Globus pallidus (tissue), 1 donor: ENCODE results near the gene PTGIS.
"Not testable (repeated sequence)": the region's sequence is repeated elsewhere in the genome, so short reads cannot be mapped to it uniquely, and the experiment has no call there.

Source experiments
- DNase-seq: peaks from one replicate; pipeline ENCODE4 v3.0.0-alpha.2; 2015; ENCODE audit warnings: low spot score

PTGIS gene

DNA sequence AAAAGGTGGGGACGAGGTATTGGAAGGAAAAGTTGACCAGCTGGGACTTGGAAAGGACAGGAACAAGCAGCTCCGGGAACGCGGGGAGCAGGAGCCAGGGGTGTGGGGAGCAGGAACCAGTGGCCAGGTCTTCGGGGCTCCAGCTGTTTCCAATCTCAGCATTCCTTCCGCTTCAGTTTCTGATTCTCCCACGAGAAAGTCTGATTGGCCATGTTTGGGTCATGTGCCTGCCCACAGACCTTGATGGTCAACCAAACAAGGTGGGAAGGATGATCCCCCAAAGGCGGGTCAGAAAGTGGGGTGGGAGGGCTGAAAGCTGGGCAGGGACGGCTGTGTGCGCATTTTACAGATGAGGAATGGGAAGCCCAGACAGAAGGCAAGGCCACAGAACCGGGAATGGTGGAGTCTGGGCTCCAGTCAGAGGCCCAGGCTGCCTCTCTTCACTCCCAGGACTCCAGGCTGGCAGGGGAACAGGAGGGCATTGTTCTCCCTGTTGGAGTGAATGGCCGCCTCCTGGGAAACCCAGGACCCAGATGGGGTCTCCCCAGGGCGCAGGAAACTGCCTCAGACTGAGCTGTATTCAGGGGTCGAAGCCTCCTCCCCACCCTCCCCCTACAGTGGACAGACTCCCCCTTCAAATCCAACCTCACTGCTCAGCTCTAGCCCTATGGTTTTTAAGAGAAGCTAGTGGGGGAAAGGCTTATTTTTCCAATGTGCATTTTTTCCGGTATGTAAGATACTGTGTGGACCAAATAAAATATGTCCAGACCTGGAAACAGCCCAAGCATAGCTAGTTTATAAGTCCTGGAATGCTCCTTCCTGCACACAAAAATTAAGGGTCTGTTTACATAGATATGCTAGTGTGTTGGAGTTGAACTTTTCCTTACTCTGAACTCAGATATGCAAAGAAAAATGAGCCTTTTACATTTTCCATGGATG is 12.2 kb upstream of the PTGIS start:
- DNase-seq: no peak

- DNase-seq: no peak
Observed at GRCh38 chr20:49579195-49579594, 11.3 kb upstream of the PTGIS start.

- no peak for DNase-seq
Observed at GRCh38 chr20:49578436-49578835, 10.5 kb upstream of the PTGIS start.

DNA sequence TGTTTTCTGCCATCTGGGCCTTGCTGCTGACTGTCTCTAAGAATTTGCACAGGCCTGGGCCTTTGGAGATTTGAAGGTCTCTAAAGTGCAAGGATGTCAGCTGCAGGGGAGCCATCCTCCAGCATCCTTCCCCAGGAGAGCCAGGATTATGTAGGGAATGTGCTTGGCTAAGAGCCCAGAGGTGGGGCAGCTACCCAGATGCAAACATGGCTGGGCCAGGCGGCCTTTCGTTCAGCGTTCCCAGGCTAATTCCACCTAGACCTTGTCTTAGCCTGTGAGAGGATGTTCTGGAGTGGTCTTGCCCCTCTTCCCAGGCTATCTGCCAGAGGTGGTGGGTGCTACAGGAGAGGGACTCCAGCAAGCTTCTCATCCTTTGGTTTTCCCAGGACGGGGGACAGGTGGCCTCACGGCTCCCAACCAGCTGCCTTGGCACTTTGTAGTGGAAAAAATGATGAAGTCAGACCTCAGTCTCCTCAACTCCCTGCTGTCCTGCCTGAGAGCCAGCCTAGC is 7.7 kb upstream of the PTGIS start:
- DNase-seq: no peak

DNA sequence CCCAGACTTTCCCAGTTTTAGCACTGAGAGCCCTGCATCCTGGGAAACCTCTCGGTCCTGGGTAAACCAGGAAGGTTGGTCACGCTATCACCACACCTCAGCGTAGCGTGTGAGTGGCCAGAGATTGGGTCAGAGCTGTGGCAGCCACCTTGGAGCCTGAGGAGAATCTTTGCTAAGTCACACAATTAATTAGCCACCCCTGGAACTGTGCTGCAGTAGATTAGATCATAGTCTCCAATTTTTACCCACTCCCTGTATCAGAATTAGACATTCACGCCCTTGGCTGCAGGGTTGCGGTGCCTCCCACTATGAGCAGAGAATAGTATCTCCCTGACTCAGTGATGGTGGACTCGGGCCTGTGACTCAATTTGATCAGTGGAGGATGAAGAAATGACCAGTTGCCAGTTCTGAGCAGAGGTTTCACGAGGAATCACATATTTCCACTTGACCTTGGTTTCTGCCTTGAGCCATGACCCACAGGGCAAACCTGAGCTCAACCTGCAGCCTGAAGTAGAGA is 6.0 kb upstream of the PTGIS start:
- DNase-seq: no peak

GRCh38 chr20:49572857-49573256 is 4.9 kb upstream of the PTGIS start:
- no peak for DNase-seq

DNA sequence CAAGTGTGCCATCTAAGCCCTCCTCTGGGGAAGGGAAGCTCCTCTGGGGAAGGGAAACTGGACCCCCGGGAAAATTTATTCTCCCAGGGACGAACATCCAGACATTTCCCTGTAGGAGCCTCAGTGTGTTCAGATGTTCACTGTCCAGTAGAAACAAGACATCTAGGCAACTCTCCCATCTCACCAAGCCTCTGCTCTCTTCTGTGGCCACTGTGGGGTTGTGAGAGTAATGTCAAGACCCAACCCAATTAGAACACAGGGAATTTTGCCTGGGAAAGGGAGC is 3.6 kb upstream of the PTGIS start:
- no peak for DNase-seq

DNA sequence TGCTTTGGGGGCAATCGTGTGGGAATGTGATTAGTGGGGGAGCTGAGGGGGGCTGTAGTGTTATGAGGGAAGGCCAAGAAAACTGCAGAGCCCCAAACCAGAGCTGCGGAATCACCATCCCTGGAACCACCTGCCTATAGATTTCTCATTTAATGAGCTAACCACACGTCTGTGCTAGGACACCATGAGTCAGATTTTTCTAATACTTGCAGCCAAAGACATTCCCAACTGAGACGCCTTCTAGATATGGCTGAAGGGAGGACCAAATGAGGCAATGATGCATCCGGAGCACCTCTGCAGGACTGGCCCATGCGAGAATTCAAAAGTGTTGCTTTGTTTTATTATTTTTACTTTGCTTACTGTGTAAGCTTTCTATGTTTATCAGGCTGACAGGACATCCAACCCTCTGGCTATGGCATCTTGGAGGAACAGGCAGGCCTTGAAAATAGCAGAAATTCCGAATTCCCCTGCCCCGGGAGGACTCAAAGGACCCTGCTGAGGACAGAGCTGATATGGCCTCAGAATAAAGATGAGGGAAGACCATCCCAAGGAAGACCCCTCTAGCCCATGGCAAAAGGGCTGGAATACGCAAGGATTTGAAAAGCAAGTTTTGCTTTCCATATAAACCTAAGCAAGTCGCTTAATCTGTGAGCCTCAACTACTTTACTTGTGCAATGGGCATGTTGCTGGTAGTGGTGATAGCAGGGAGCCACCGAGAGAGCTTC is 3.1 kb upstream of the PTGIS start:
- DNase-seq: no peak

DNA sequence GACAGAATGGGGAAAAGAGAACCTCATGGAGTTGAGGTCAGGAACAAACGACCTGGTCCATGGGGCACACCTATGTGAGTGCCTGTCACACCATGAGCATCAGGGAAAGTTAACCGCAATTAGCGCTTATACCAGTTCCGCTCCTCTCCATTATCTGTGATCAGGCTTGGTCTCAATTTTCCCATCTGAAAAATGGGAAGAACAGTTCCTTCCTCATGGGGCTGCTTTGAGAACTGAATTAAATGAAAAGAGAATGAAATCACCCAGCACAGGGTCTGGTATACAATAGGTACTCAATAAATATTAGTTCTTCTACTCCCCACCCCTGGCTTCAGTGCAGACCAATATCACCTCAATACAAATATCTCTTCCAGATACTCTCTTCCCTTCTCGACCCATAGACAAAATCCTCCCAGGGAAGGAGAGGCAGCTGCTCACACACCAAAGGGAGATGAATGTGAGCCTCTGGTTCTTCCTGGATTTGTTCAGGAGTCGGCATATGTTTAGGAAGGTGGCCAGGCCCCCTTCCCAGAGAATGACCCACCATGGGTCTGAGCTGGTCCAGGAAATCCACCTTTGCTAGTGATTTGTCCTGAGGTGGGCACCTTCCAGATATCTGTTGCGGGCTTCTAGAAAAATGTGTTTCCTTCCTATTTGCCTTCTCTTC is 2.4 kb upstream of the PTGIS start:
- no peak for DNase-seq

- DNase-seq: no peak
Observed at GRCh38 chr20:49569411-49570115, 1.6 kb upstream of the PTGIS start.

DNA sequence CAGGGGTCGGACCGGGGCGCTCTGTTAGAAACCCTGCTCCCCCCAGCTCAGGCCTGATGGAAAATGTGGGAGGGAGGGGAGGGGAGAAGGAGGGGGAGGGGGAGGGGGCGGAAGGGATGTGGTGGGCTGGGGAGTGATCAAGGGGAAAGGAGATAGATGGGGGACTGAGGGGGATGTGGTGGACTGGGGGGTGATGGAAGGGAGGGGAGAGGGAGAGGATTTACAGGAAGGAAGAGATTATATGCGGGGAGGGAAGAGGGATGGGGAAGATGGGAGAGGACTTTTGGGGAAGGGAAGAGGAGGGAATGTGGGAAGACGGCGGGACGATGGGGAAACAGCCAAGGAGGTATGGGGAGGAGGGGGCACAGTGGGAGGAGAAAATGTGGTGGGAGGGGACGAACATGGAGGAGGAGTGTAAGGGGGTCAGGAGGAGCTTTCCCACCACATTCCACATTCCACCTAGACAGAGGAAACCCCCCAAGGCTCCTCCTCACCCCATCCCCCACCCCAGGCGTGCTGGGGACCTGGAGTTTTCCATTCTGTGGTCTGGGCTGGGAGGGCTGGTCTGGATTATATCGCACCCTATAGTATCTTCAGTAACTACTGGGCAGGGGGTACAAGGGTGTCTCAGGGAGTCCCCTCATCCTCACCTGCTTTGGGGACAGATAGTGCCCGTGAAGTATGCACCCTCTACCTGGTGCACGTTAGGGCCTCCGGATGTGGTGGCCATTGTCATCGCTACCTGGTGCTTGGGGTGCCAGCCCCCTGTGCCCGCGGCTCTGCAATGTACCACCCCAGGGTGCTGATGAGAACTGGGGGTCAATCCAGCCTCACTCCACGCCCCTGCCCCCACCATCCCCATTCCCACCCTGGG is 578 bp upstream of the PTGIS start:
- DNase-seq: no peak

DNA sequence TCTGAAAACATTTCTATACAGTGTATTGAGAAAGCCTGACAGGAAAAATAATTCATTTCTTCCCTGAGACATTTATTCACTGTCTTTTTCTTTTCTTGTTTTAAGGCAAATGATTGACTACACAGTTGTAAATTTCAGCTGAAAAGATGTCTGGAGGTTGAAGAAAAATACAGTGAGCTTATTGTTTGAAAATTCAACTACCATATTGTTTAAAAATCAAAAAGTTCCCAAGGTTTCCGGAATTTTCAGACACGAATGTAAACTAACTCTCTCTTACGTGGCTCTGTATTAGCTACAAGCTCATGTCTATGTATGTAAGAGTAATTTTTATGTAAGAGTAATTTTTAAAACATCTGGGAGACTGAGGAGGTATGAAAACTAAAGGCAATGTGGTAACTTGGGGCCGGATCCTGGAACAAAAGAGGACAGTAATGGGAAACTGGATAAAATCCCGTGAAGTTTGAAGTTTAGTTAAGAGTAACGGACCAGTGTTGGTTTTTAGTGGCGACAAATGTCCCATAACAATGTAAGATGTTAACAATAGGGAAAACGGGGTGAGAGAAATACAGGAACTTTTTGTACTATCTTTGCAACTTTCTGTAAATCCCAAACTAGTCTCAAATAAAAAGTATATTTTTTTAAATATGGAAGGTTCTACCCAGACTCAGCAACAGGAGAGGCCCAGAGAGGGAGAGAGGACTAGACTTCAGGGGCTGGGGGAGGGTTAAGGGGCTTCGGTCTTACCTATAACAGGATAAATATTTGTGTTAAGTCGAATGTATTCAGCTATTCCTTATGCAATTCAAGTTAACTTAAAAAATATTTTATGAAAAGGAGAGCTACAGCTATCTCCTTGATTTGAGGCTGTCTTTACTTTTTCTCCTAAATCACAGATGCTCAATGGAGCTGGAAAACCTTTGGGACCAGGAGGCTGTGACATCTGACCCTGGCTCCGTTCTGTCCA is 1.3 kb downstream of the PTGIS start:
- no peak for DNase-seq

- DNase-seq: not testable (repeated sequence)
Observed at GRCh38 chr20:49564991-49565390, 2.9 kb downstream of the PTGIS start.

- DNase-seq: no peak
Observed at GRCh38 chr20:49563015-49563980, 4.6 kb downstream of the PTGIS start.

DNA sequence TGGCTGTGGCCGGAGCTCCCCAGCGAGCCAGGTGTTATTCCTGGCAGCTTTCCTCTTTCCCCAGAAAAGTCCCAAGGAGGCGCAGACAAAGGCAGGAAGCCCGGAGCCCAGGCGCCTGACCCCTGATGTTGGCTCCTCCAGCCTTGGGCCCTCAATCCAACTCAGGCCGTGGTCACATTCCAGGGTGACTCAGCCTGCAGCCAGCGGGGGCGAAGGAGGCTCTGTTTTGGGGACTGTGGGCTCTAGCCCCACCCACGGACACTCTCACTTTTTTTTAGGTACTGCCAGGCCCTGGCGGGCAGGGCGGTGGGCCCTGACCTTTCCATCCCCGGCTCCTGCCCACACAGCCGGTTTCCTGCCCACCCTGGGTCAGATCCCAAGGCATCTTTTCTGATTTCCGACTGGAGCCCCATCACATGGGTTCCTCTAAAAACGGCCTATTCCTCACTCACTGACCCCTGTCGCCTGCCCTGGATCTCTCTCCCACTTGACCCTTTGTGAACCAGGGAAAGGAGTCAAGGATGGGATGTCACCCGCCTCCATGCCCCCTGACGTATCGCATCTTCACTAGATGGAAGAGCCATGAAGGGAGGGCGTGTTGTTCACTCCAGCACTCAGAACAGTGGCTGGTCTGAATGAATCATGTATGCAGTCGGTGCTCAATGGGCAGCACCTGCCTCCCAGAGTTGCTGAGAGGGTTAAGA is 5.5 kb downstream of the PTGIS start:
- DNase-seq: peak; percentile 3

- DNase-seq: no peak
Observed at GRCh38 chr20:49561806-49562205, 6.1 kb downstream of the PTGIS start.

DNA sequence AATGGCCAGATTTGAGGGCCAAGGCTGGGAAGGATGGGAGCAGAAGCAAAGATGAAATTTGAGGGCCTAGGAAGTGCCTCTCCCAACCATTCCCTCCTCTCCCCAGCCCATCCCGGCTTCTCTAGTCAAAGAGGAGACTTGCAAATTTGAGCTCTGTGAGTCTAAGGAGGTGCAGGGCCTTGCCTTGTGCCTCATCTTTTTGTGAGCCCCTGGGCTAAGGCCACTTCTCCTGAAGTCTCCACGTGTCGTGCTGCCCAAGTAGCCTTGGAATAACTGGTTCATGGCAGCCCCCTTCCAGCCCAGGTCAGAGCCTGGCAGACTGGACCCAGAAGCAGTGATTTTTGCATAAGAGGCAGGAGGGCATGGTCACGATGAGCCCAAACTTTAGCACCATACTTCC is 6.7 kb downstream of the PTGIS start:
- no peak for DNase-seq

DNA sequence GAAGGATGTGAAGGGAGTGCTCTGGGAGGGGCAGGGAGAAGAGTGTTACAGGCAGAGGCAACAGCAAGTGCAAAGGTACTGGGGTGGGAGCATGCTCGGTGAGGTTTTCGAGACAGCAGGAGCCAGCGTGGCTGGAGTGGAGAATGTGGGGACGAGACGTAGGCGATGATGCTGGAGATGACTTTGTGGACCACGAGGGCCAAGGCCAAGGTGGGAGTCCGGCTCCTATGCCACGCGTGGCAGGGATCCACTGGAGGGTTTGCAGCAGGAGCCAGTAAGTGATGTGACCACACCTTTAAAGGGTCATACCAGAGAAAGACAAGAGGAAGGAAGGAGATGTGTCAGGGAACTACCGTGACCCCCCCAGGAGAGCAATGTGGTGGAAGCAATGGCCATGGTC is 7.3 kb downstream of the PTGIS start:
- no peak for DNase-seq
